Measurements from ENCODE around the gene CCDC40. TPM values are rescaled to one million over a fixed set of nuclear protein-coding genes. Genes with fewer than 3 reads are reported as not detected.
A peak's percentile ranks its signal among the peaks of the same experiment; 100 is the strongest.

Gene CCDC40
- total RNA-seq, 2 experiments from 2014 or later, result 0.64 to 0.77 TPM

DNA sequence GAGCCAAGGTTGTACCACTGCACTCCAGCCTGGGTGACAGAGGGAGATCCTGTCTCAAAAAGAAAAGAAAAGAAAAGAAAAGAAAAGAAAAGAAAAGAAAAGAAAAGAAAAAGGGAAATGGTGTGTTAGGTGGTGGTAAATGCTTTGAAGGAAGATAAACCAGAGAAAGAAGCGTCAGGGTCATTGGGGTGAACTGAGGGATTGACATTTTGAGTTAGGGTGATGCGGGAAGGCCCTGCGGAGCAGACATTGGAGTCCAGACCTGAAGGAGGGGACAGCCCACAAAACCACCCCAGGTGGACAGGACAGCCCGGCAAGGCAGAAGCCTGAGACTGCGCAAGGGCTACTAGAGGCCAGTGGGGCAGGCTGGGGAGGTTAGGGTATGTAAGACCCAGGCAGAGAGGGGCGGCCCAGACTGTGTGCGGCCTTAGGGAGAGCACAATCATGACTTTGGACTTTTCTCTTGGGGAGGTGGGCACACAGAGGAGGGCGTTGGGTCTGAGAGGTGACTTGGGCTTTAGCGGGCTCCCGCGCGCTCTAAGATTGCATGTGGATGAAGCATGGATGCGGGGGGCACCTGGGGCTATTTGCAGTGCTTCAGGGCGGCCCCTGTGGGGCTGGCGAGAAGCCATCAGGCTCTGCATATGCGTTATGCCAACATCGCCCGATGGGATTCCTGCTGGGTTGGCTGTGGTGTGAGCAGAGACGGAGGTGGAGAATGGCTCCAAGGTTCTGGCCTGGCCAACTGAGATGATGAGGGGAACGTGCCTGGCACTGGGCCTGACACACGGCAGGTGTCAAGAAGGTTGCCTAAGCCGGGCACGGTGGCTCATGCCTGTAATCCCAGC, 61.6 kb downstream of the CCDC40 start:
- peaks cover 5% of the 10 kb centered on the region for H3K36me3 Mint-ChIP-seq (ENCODE audit: low read depth)
- DNase-seq (peak in 1 of 14 experiments; percentile 14), ATAC-seq (ENCODE audit: poor library complexity) (no peak)
- TF ChIP-seq, protein P1, sequence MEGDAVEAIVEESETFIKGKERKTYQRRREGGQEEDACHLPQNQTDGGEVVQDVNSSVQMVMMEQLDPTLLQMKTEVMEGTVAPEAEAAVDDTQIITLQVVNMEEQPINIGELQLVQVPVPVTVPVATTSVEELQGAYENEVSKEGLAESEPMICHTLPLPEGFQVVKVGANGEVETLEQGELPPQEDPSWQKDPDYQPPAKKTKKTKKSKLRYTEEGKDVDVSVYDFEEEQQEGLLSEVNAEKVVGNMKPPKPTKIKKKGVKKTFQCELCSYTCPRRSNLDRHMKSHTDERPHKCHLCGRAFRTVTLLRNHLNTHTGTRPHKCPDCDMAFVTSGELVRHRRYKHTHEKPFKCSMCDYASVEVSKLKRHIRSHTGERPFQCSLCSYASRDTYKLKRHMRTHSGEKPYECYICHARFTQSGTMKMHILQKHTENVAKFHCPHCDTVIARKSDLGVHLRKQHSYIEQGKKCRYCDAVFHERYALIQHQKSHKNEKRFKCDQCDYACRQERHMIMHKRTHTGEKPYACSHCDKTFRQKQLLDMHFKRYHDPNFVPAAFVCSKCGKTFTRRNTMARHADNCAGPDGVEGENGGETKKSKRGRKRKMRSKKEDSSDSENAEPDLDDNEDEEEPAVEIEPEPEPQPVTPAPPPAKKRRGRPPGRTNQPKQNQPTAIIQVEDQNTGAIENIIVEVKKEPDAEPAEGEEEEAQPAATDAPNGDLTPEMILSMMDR (IDR thresholded peaks at IDR 0.05), result no peak
- H3K27me3 Mint-ChIP-seq, result no peaks in the 10 kb centered on the region
- no peaks in the 10 kb centered on the region for H3K9me3 Mint-ChIP-seq
- H3K27ac Mint-ChIP-seq, result no peak overlapping the region
- Histone ChIP-seq H3K4me3 (ENCODE audit: low read length) (no peak overlapping the region), H3K4me1 (ENCODE audit: insufficient read depth, low read length) (peaks cover 25% of the 10 kb centered on the region), H3K27ac (ENCODE audit: low read depth in 1 of 2, low read length in 2 of 2) (no peak overlapping the region), H3K36me3 (ENCODE audit: insufficient read depth, low read length) (no peaks in the 10 kb centered on the region), H3K9me3 (ENCODE audit: control insufficient read depth in 1 of 2, insufficient read depth in 1 of 2, low read length in 2 of 2) (no peaks in the 10 kb centered on the region), H3K27me3 (ENCODE audit: control insufficient read depth in 1 of 2, insufficient read depth in 2 of 2, low read length in 2 of 2) (no peaks in the 10 kb centered on the region)
- H3K4me1 Mint-ChIP-seq (ENCODE audit: low read depth), result peaks cover 29% of the 10 kb centered on the region
- POLR2A ChIA-PET, result no interaction called here
- intact Hi-C loops (cut with DNase I, micrococcal nuclease), result no loop called here
- H3K4me3 Mint-ChIP-seq, result peak overlapping the region; percentile 23
- CTCF ChIA-PET, result no interaction called here

DNA sequence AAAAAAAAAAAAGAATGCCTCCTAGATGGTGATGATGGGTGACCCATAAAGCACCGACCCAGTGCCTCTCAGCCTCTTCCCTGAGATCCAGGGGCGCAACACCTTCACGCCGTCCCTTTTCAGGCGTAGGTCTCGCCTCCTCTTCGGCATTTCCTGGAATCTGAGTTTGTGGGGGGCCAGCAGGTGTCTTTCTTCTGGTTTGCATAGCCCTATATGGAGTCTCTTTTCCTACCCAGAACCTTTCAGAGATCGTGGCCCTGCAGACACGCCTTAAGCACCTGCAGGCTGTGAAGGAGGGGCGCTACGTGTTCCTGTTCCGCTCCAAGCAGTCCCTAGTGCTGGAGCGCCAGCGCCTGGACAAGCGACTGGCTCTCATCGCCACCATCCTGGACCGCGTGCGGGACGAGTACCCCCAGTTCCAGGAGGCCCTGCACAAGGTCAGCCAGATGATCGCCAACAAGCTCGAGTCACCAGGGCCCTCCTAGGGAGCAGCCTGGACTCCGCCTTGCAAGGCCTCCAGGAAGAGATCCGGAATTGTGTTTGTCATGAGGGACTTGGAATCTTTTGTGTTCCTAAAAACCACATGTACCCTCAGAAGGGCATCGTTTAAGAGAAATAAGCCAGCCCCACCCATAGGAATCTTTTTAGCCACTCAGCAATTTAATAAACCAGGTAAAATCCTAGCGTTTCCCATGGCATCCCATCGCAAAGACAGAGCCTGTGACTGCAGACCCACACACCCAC, 63.0 kb downstream of the CCDC40 start:
- H3K9me3 Mint-ChIP-seq, result no peaks in the 10 kb centered on the region
- Histone ChIP-seq H3K4me1 (ENCODE audit: insufficient read depth, low read length) (peaks cover 29% of the 10 kb centered on the region), H3K9me3 (ENCODE audit: control insufficient read depth in 1 of 2, insufficient read depth in 1 of 2, low read length in 2 of 2) (no peaks in the 10 kb centered on the region), H3K27ac (ENCODE audit: low read depth in 1 of 2, low read length in 2 of 2) (no peak overlapping the region), H3K27me3 (ENCODE audit: control insufficient read depth in 1 of 2, insufficient read depth in 2 of 2, low read length in 2 of 2) (no peaks in the 10 kb centered on the region), H3K4me3 (ENCODE audit: low read length) (no peak overlapping the region), H3K36me3 (ENCODE audit: insufficient read depth, low read length) (no peaks in the 10 kb centered on the region)
- TF ChIP-seq, protein P1 (IDR thresholded peaks at IDR 0.05), result no peak
- CTCF ChIA-PET, result interaction anchor here (1.3 to 2.8 kb wide), 2 partner anchors 10 to 45 kb away, joined by 3 to 23 read pairs; no protein-coding TSS in a partner anchor
- peaks cover 35% of the 10 kb centered on the region for H3K4me1 Mint-ChIP-seq (ENCODE audit: low read depth)
- H3K4me3 Mint-ChIP-seq, result peak overlapping the region; percentile 45
- POLR2A ChIA-PET, result no interaction called here
- peaks cover 5% of the 10 kb centered on the region for H3K36me3 Mint-ChIP-seq (ENCODE audit: low read depth)
- no peaks in the 10 kb centered on the region for H3K27me3 Mint-ChIP-seq
- no peak for ATAC-seq (ENCODE audit: poor library complexity)
- H3K27ac Mint-ChIP-seq, result no peak overlapping the region
- peak in 1 of 14 experiments; percentile 23 for DNase-seq
- intact Hi-C loops (cut with DNase I, micrococcal nuclease), result loop anchor here (5.0 to 10.0 kb wide), 6 partner anchors 48 to 1995 kb away; partner anchors contain the start of genes CCDC40 (in 1 of the 2), EIF4A3 (in 1 of the 2), FASN (in 1 of the 2) and RPTOR (in 1 of the 2)

DNA sequence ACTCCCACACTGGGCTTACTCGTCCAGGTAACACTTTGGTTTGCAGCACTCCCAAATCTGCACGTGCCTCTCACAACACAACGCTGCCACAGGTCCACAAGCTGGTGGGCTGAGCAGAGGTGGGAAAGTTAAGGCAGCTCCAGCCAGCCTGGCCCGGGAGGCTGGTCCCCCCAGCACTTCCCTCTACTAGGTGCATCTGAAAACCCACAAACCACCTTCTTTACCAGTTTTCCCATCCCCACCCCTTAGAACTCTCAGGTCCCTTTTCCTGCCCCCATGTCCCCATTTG, 63.5 kb downstream of the CCDC40 start:
- TF ChIP-seq, protein P1 (IDR thresholded peaks at IDR 0.05), result no peak
- no peak overlapping the region for H3K27ac ChIP-seq (ENCODE audit: low read depth in 1 of 2, low read length in 2 of 2)
- peaks cover 29% of the 10 kb centered on the region for H3K4me1 ChIP-seq (ENCODE audit: insufficient read depth, low read length)
- H3K4me3 ChIP-seq (ENCODE audit: low read length), result no peak overlapping the region
- Mint-ChIP-seq H3K36me3 (ENCODE audit: low read depth) (peaks cover 5% of the 10 kb centered on the region), H3K27me3 (no peaks in the 10 kb centered on the region), H3K9me3 (no peaks in the 10 kb centered on the region), H3K4me1 (ENCODE audit: low read depth) (peaks cover 35% of the 10 kb centered on the region), H3K4me3 (peak overlapping the region; percentile 88), H3K27ac (peak overlapping the region; percentile 76)
- ChIA-PET POLR2A (no interaction called here), CTCF (interaction anchor here (0.7 to 2.8 kb wide), 4 partner anchors 10 to 153 kb away, joined by 3 to 23 read pairs (median 5); no protein-coding TSS in a partner anchor)
- intact Hi-C loops (cut with DNase I, micrococcal nuclease), result loop anchor here (5.0 to 10.0 kb wide), 6 partner anchors 47 to 1995 kb away; partner anchors contain the start of genes CCDC40 (in 1 of the 2), EIF4A3 (in 1 of the 2), FASN (in 1 of the 2) and RPTOR (in 1 of the 2)
- no peaks in the 10 kb centered on the region for H3K36me3 ChIP-seq (ENCODE audit: insufficient read depth, low read length)
- H3K9me3 ChIP-seq (ENCODE audit: control insufficient read depth in 1 of 2, insufficient read depth in 1 of 2, low read length in 2 of 2), result no peaks in the 10 kb centered on the region
- no peak for ATAC-seq (ENCODE audit: poor library complexity)
- peak in 1 of 14 experiments; percentile 14 for DNase-seq
- H3K27me3 ChIP-seq (ENCODE audit: control insufficient read depth in 1 of 2, insufficient read depth in 2 of 2, low read length in 2 of 2), result no peaks in the 10 kb centered on the region

All from CD4-positive, alpha-beta T cell (primary cell).